Measurements from ENCODE around the gene KAT5. TPM values are rescaled to one million over a fixed set of nuclear protein-coding genes. Genes with fewer than 3 reads are reported as not detected.

The KAT5 gene
- total RNA-seq, 2 donors from 2014 or later = 38.9 to 45.5 TPM

GRCh38 chr11:65741185-65741584, 29.1 kb downstream of the KAT5 start:
- 64 to 72% methylated on average over 8 of the region's 8 CpGs for WGBS, 2 donors
- no peaks in the 10 kb centered on the region for H3K36me3 ChIP-seq (replicated peaks in 1 of 2; ENCODE audit: insufficient read depth in 1 of 2, low read depth in 2 of 2)
- no peaks in the 10 kb centered on the region for H3K27me3 ChIP-seq
- no peak overlapping the region for H3K27ac ChIP-seq
- H3K9me3 ChIP-seq = no peaks in the 10 kb centered on the region
- ATAC-seq (no peak), DNase-seq (no peak)
- H3K4me3 ChIP-seq = no peak overlapping the region
- intact Hi-C loops (cut with DNase I) = no loop called here
- H3K4me1 ChIP-seq = peaks cover 8% of the 10 kb centered on the region
- TF ChIP-seq POLR2A (IDR thresholded peaks at IDR 0.05) (no peak), CTCF (IDR thresholded peaks at IDR 0.05) (no peak)

GRCh38 chr11:65742353-65742752, 30.3 kb downstream of the KAT5 start:
- TF ChIP-seq CTCF (IDR thresholded peaks at IDR 0.05) (no peak), POLR2A (IDR thresholded peaks at IDR 0.05) (no peak)
- intact Hi-C loops (cut with DNase I) = no loop called here
- ATAC-seq (no peak), DNase-seq (no peak)
- WGBS, 2 donors = 76 to 79% methylated on average over 1 of the region's 1 CpG
- Histone ChIP-seq H3K4me1 (peaks cover 8% of the 10 kb centered on the region), H3K9me3 (no peaks in the 10 kb centered on the region), H3K4me3 (no peak overlapping the region), H3K27ac (no peak overlapping the region), H3K36me3 (replicated peaks in 1 of 2; ENCODE audit: insufficient read depth in 1 of 2, low read depth in 2 of 2) (no peaks in the 10 kb centered on the region), H3K27me3 (no peaks in the 10 kb centered on the region)

- no peaks in the 10 kb centered on the region for H3K36me3 ChIP-seq (replicated peaks in 1 of 2; ENCODE audit: insufficient read depth in 1 of 2, low read depth in 2 of 2)
- no peak overlapping the region for H3K27ac ChIP-seq
- no peaks in the 10 kb centered on the region for H3K9me3 ChIP-seq
- H3K4me3 ChIP-seq = no peak overlapping the region
- WGBS, 2 donors = 73 to 83% methylated on average over 5 to 10 of the region's 10 CpGs
- peaks cover 8% of the 10 kb centered on the region for H3K4me1 ChIP-seq
- ATAC-seq (no peak), DNase-seq (no peak)
- H3K27me3 ChIP-seq = no peaks in the 10 kb centered on the region
- TF ChIP-seq CTCF (IDR thresholded peaks at IDR 0.05) (no peak), POLR2A (IDR thresholded peaks at IDR 0.05) (no peak)
- intact Hi-C loops (cut with DNase I) = no loop called here
These were observed 31.6 kb downstream of the KAT5 start for GRCh38 chr11:65743681-65744025.

GRCh38 chr11:65744026-65744698, 32.1 kb downstream of the KAT5 start:
- Histone ChIP-seq H3K36me3 (replicated peaks in 1 of 2; ENCODE audit: insufficient read depth in 1 of 2, low read depth in 2 of 2) (no peaks in the 10 kb centered on the region), H3K27me3 (no peaks in the 10 kb centered on the region), H3K4me3 (no peak overlapping the region), H3K27ac (no peak overlapping the region), H3K4me1 (peaks cover 8% of the 10 kb centered on the region), H3K9me3 (no peaks in the 10 kb centered on the region)
- intact Hi-C loops (cut with DNase I) = no loop called here
- DNase-seq (peak; percentile 61 to 80 (median 74)), ATAC-seq (peak; percentile 97)
- TF ChIP-seq POLR2A (IDR thresholded peaks at IDR 0.05) = peak in 2 of 3 donors; percentile 11 to 23
- peak; percentile 35 to 85 (median 68) for TF ChIP-seq CTCF (IDR thresholded peaks at IDR 0.05)
- 25 to 60% methylated on average over 9 to 18 of the region's 18 CpGs for WGBS, 2 donors

GRCh38 chr11:65744699-65745042, 32.6 kb downstream of the KAT5 start:
- intact Hi-C loops (cut with DNase I) = no loop called here
- ATAC-seq (no peak), DNase-seq (no peak)
- Histone ChIP-seq H3K27me3 (no peaks in the 10 kb centered on the region), H3K9me3 (no peaks in the 10 kb centered on the region), H3K4me1 (peaks cover 8% of the 10 kb centered on the region), H3K4me3 (no peak overlapping the region), H3K27ac (no peak overlapping the region), H3K36me3 (replicated peaks in 1 of 2; ENCODE audit: insufficient read depth in 1 of 2, low read depth in 2 of 2) (no peaks in the 10 kb centered on the region)
- TF ChIP-seq CTCF (IDR thresholded peaks at IDR 0.05) = peak in 1 of 7 experiments; percentile 1
- no peak for TF ChIP-seq POLR2A (IDR thresholded peaks at IDR 0.05)
- 53 to 58% methylated on average over 8 of the region's 8 CpGs for WGBS, 2 donors

Data from body of pancreas (tissue), 4 donors.